GM21717 (cell line): Measurements from ENCODE around the gene FXR1.
A peak's percentile ranks its signal among the peaks of the same experiment; 100 is the strongest.
"Not testable (repeated sequence)": the region's sequence is repeated elsewhere in the genome, so short reads cannot be mapped to it uniquely, and the experiment has no call there.

Experiments used
- ATAC-seq: cut with Tn5 transposase; IDR thresholded peaks from one replicate; pipeline ENCODE4 v1.9.1; 2021; ENCODE audit warnings: mild to moderate bottlenecking, moderate library complexity; ENCODE audit not compliant: unreplicated experiment

The FXR1 gene

DNA sequence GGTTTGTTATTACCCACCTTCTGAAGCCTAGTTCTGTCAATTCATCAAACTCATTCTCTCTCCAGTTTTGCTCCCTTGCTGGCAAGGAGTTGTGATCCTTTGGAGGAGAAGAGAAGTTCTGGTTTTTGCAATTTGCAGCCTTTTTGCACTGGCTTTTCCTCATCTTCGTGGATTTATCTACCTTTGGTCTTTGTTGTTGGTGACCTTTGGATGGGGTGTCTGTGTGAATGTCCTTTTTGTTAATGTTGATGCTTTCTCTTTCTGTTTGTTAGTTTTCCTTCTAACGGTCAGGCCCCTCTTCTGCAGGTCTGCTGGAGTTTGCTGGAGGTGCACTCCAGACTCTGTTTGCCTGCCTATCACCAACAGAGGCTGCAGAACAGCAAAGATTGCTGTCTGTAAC lies 91.0 kb downstream of the FXR1 start:
- ATAC-seq: not testable (repeated sequence)

GRCh38 chr3:181006541-181006940 lies 94.1 kb downstream of the FXR1 start:
- ATAC-seq: no peak

DNA sequence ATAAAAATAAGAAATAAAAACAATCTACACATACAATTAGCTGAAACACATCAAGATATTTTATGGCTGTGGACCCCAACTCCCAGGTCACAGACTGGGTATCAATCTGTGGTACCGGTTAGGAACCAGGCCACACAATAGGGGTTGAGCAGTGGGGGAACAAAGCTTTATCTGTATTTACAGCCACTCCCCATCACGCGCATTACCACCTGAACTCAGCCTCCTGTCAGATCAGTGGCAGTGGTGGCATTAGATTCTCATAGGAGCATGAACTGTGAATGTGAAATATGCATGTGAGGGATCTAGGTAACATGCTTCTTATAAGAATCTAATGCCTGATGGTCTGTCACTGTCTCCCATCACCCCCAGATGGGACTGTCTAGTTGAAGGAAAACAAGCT lies 94.8 kb downstream of the FXR1 start:
- no peak for ATAC-seq

DNA sequence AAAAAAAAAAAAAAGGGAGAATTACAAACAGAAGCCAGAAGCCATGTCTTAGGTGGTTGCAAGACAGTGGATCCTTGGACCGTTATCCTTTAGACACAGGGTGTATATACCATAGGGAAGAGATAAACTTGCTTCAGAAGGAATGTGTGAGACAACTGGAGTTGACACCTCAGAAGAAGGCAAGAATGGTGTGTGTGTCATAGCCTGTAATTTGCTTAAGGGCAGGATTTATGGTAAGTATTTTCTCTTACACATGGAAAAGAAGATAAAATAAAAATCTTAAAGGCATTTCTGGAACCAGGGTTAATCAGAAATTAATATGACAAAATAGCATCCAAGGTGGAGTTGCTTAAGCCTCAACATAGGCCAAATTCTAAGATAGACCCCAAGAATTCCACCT lies 96.3 kb downstream of the FXR1 start:
- ATAC-seq: no peak

GRCh38 chr3:181009225-181009624 lies 96.8 kb downstream of the FXR1 start:
- ATAC-seq: peak; percentile 71

DNA sequence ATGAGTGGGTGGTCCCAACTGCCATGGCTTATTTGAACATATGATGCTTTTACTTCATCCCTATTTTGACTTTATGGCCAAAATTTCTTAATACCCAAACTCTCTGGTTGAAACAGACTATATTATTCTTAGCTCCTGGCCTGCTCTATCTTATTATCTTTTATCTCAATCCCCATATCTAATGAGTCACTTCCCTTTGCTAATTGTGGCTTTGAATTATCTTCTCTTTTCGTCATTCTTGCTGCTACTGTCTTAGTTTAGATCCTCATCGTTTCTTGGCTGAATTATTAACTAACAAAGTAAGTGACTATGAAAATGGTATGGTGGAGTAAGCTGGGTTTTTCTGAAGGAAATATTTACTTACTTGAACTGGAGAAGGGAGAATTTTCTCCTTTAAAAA lies 105.2 kb downstream of the FXR1 start:
- no peak for ATAC-seq

DNA sequence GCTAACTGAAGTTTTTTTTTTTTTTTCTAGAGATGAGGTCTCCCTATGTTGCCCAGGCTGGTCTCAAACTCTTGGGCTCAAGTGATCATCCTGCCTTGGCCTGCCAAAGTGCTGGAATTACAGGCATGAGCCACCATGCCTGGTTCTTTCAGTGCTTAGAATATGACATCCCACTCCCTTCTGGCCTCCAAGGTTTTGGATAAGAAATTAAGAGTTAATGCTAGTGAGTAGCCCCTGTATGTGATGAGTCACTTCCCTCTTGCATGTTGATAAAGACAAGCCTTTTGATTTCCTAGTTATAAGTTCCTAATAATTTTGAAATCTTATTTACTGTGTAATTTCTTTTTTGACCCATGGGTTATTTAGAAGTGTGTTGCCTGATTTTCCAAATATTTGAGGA lies 112.7 kb downstream of the FXR1 start:
- no peak for ATAC-seq

DNA sequence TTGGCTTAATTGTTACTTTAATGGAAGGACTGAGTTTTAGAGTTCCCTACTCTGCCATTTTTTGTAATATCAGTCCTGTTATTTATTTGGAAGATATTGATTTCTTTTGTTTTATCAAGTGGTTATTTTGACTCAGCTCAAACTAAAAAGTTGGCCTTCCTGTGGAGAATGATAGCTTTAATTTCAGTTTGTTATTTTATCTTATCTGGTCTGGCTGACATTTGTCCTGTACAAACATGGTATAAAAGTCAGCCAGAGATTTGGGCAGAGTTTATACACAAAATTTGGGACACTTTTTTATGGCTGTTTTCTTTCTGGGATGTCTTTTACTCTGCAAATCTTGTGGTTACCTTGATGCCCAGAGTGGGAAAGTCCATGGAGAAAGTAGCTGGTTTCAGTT lies 118.5 kb downstream of the FXR1 start:
- ATAC-seq: no peak
